K562 (cell line): Measurements from ENCODE around the gene BANF2.

ENCODE experiments used
- BRCA1 ChIP-seq, 2 experiments: fragments of 450-650 bp in 1 of 2; sonication (generic) in 1 of 2; formaldehyde crosslinking in 1 of 2; IDR thresholded peaks; 2 replicates each; pipeline versions ENCODE4 v1.5.0 to v1.6.1; 2017 to 2020; ENCODE audit warnings: mild to moderate bottlenecking in 1 of 2, missing genetic modification reagents in 1 of 2
- POLR2AphosphoS5 ChIP-seq: IDR thresholded peaks from 2 replicates; pipeline ENCODE4 v1.6.1; 2011; ENCODE audit warnings: mild to moderate bottlenecking, low read depth, low read length, moderate library complexity; ENCODE audit not compliant: control insufficient read depth, insufficient read depth
- RCOR1 ChIP-seq, 2 experiments: IDR thresholded peaks; 2 replicates each; pipeline ENCODE4 v1.6.1; 2012; ENCODE audit warnings: low read depth in 2 of 2, low read length in 2 of 2, borderline replicate concordance in 1 of 2, improper control_type of control experiment in 1 of 2
- SRSF7 ChIP-seq: fragments of 200-400 bp; formaldehyde crosslinking; optimal IDR thresholded peaks from 2 replicates; pipeline ENCODE3; 2017; ENCODE audit warnings: mild to moderate bottlenecking, low read depth, low read length
- TAF1 ChIP-seq: IDR thresholded peaks from 2 replicates; pipeline ENCODE4 v1.6.1; 2011; ENCODE audit warnings: mild to moderate bottlenecking, low read length, moderate library complexity; ENCODE audit not compliant: insufficient read depth, control insufficient read depth, severe bottlenecking; ENCODE audit errors: extremely low read depth
- ZNF584 ChIP-seq: fragments of 200-800 bp; sonication (Bioruptor generic); IDR thresholded peaks from 2 replicates; pipeline ENCODE4 v1.6.1; 2016; ENCODE audit warnings: low read depth, mild to moderate bottlenecking, missing genetic modification characterization, missing compliant biosample characterization
- TF ChIP-seq, protein P1 (sequence below): IDR thresholded peaks from 3 replicates; pipeline ENCODE4 v1.6.1; 2011; ENCODE audit warnings: borderline replicate concordance, mild to moderate bottlenecking, moderate library complexity; ENCODE audit not compliant: insufficient read length; ENCODE audit errors: extremely low read depth

DNA sequence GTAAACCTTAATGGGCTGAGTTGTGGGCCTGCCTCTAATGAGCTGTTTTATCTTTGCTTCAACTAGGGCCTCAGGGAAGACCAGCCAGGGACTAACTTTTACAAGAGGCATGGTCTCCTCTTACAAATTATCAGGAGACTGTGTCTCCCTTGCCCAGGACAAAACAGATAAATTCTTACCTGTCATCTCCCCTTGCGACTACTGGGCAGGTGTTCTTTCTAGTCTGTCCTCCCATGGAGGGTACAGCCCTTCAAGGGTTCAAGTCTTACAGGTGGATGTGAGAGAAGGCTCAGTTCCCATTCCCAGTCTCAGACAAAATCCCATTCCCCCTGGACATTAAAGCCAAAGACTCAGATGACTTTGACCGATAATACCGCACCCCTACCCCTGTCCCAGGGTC lies 31.3 kb upstream of the BANF2 start:
- no peak for TF ChIP-seq SRSF7
- no peak for TF ChIP-seq POLR2AphosphoS5
- no peak for TF ChIP-seq TAF1
- no peak for TF ChIP-seq RCOR1 (IDR thresholded peaks at IDR 0.05; ENCODE audit: borderline replicate concordance in 1 of 2, low read depth in 2 of 2, low read length in 2 of 2)
- no peak for TF ChIP-seq BRCA1 (IDR thresholded peaks at IDR 0.05)
- no peak for TF ChIP-seq BRCA1 (CRISPR knock-in tag; IDR thresholded peaks at IDR 0.05)
- no peak for TF ChIP-seq ZNF584 (CRISPR knock-in tag)
- TF ChIP-seq, protein P1, sequence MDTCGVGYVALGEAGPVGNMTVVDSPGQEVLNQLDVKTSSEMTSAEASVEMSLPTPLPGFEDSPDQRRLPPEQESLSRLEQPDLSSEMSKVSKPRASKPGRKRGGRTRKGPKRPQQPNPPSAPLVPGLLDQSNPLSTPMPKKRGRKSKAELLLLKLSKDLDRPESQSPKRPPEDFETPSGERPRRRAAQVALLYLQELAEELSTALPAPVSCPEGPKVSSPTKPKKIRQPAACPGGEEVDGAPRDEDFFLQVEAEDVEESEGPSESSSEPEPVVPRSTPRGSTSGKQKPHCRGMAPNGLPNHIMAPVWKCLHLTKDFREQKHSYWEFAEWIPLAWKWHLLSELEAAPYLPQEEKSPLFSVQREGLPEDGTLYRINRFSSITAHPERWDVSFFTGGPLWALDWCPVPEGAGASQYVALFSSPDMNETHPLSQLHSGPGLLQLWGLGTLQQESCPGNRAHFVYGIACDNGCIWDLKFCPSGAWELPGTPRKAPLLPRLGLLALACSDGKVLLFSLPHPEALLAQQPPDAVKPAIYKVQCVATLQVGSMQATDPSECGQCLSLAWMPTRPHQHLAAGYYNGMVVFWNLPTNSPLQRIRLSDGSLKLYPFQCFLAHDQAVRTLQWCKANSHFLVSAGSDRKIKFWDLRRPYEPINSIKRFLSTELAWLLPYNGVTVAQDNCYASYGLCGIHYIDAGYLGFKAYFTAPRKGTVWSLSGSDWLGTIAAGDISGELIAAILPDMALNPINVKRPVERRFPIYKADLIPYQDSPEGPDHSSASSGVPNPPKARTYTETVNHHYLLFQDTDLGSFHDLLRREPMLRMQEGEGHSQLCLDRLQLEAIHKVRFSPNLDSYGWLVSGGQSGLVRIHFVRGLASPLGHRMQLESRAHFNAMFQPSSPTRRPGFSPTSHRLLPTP: no peak
